Inferior parietal cortex (tissue), 1 donor: Measurements from ENCODE around the gene CRACR2B.

ENCODE experiments used
- DNase-seq: peaks from one replicate; pipeline ENCODE4 v3.0.0-alpha.2; 2016; ENCODE audit errors: extremely low spot score

CRACR2B gene

GRCh38 chr11:867856-868358 is 40.2 kb downstream of the CRACR2B start:
- no peak for DNase-seq

GRCh38 chr11:868394-868793 is 40.7 kb downstream of the CRACR2B start:
- DNase-seq, result no peak

- no peak for DNase-seq
These were observed 41.1 kb downstream of the CRACR2B start for GRCh38 chr11:868802-869201.

GRCh38 chr11:869399-870126 is 41.8 kb downstream of the CRACR2B start:
- no peak for DNase-seq

- no peak for DNase-seq
These were observed 42.4 kb downstream of the CRACR2B start for GRCh38 chr11:870127-870413.

- no peak for DNase-seq
These were observed 42.7 kb downstream of the CRACR2B start for GRCh38 chr11:870418-870817.

GRCh38 chr11:871472-871871 is 43.8 kb downstream of the CRACR2B start:
- no peak for DNase-seq

GRCh38 chr11:872799-873198 is 45.1 kb downstream of the CRACR2B start:
- no peak for DNase-seq

- DNase-seq, result no peak
These were observed 46.0 kb downstream of the CRACR2B start for GRCh38 chr11:873706-874105.

- no peak for DNase-seq
These were observed 47.5 kb downstream of the CRACR2B start for GRCh38 chr11:875203-875602.

GRCh38 chr11:875769-876301 is 48.1 kb downstream of the CRACR2B start:
- DNase-seq, result peak; percentile 31

GRCh38 chr11:876545-876944 is 48.8 kb downstream of the CRACR2B start:
- peak; percentile 15 for DNase-seq

- no peak for DNase-seq
These were observed 49.8 kb downstream of the CRACR2B start for GRCh38 chr11:877565-877964.

- DNase-seq, result no peak
These were observed 52.7 kb downstream of the CRACR2B start for GRCh38 chr11:880447-880846.
